Bronchial epithelial cell (primary cell): ENCODE results near the gene BCAR3. TPM values are rescaled to one million over a fixed set of nuclear protein-coding genes. Genes with fewer than 3 reads are reported as not detected.
"Not testable (repeated sequence)": the region's sequence is repeated elsewhere in the genome, so short reads cannot be mapped to it uniquely, and the experiment has no call there.

Experiments used
- DNase-seq: peaks from one replicate; pipeline ENCODE4 v3.0.0-alpha.2; 2010; ENCODE audit warnings: low read depth
- FAIRE-seq: peaks from 2 replicates; lab custom pipeline; 2011; peaks lifted over from hg19 to GRCh38; lab: Jason Lieb, UNC
- H3K27me3 ChIP-seq: 2 replicates; pipeline ENCODE4 v1.5.1; 2011; ENCODE audit warnings: low read length; ENCODE audit not compliant: control insufficient read depth, insufficient read depth
- H3K36me3 ChIP-seq: 2 replicates; pipeline ENCODE4 v1.5.1; 2011; ENCODE audit warnings: low read length; ENCODE audit not compliant: control insufficient read depth, insufficient read depth
- H3K4me3 ChIP-seq: 2 replicates; pipeline ENCODE4 v1.5.1; 2011; ENCODE audit warnings: mild to moderate bottlenecking, low read depth, low read length, control low read depth
- CTCF ChIP-seq: IDR thresholded peaks from 2 replicates; pipeline ENCODE4 v1.5.1; 2011; ENCODE audit warnings: mild to moderate bottlenecking, moderate library complexity, low read length, control low read depth, inconsistent platforms; ENCODE audit not compliant: insufficient read depth, severe bottlenecking
- total RNA-seq: library from RNA; depleted of rRNA; stranded (reverse); fragments of >200 nt; gene quantifications from 2 replicates; pipeline ENCODE4 v1.2.1, GENCODE V29; 2014

Gene BCAR3
- total RNA-seq, 1 donor from 2014 or later, result 69.5 TPM

GRCh38 chr1:93658188-93658587, 23.4 kb downstream of the BCAR3 start:
- Histone ChIP-seq H3K36me3 (peaks cover 14% of the 10 kb centered on the region), H3K4me3 (no peak overlapping the region), H3K27me3 (no peaks in the 10 kb centered on the region)
- peak; percentile 53 for DNase-seq
- TF ChIP-seq CTCF, result no peak
- no peak for FAIRE-seq

- DNase-seq, result no peak
- H3K36me3 ChIP-seq, result peaks cover 14% of the 10 kb centered on the region
Measured at GRCh38 chr1:93656491-93656890, 25.1 kb downstream of the BCAR3 start.

GRCh38 chr1:93653656-93654055, 28.0 kb downstream of the BCAR3 start:
- DNase-seq, result no peak
- H3K36me3 ChIP-seq, result peaks cover 10% of the 10 kb centered on the region
- FAIRE-seq, result no peak

More at GRCh38 chr1:93656491-93656890, 25.1 kb downstream of the BCAR3 start:
- TF ChIP-seq CTCF, result no peak
- Histone ChIP-seq H3K27me3 (no peaks in the 10 kb centered on the region), H3K4me3 (no peak overlapping the region)
- no peak for FAIRE-seq

GRCh38 chr1:93652323-93652949, 29.2 kb downstream of the BCAR3 start:
- H3K27me3 ChIP-seq, result no peaks in the 10 kb centered on the region
- no peak for TF ChIP-seq CTCF
- H3K4me3 ChIP-seq, result no peak overlapping the region
- no peak for DNase-seq
- no peak for FAIRE-seq
- H3K36me3 ChIP-seq, result peaks cover 10% of the 10 kb centered on the region

More at GRCh38 chr1:93653656-93654055, 28.0 kb downstream of the BCAR3 start:
- TF ChIP-seq CTCF, result no peak
- Histone ChIP-seq H3K4me3 (no peak overlapping the region), H3K27me3 (no peaks in the 10 kb centered on the region)

GRCh38 chr1:93651695-93652094, 29.9 kb downstream of the BCAR3 start:
- peaks cover 9% of the 10 kb centered on the region for H3K36me3 ChIP-seq
- no peaks in the 10 kb centered on the region for H3K27me3 ChIP-seq
- DNase-seq (no peak), FAIRE-seq (no peak)
- no peak overlapping the region for H3K4me3 ChIP-seq
- TF ChIP-seq CTCF, result no peak

GRCh38 chr1:93650159-93650558, 31.5 kb downstream of the BCAR3 start:
- H3K27me3 ChIP-seq, H3K36me3 ChIP-seq, FAIRE-seq, H3K4me3 ChIP-seq, DNase-seq: not testable (repeated sequence)
